Neuron (in vitro differentiated cells): ENCODE results near the gene SLC39A10.

Experiments used
- H2AFZ ChIP-seq: one replicate; pipeline ENCODE4 v1.6.1; 2013; ENCODE audit warnings: low read depth, mild to moderate bottlenecking, inconsistent platforms, low read length, moderate library complexity
- H3K27me3 ChIP-seq: one replicate; pipeline ENCODE4 v1.6.1; 2013; ENCODE audit warnings: low read length; ENCODE audit not compliant: insufficient read depth
- H3K36me3 ChIP-seq: one replicate; pipeline ENCODE4 v1.6.1; 2013; ENCODE audit warnings: low read length; ENCODE audit not compliant: insufficient read depth
- H3K4me1 ChIP-seq: one replicate; pipeline ENCODE4 v1.6.1; 2013; ENCODE audit warnings: low read length; ENCODE audit not compliant: insufficient read depth
- H3K4me3 ChIP-seq: 2 replicates; pipeline ENCODE4 v1.5.1; 2013; ENCODE audit warnings: mild to moderate bottlenecking, low read length, moderate library complexity
- H3K9me3 ChIP-seq: one replicate; pipeline ENCODE4 v1.6.1; 2013; ENCODE audit warnings: low read length

The SLC39A10 gene

GRCh38 chr2:195768431-195768830, 111.4 kb downstream of the SLC39A10 start:
- Histone ChIP-seq H3K27me3 (no peaks in the 10 kb centered on the region), H3K4me3 (no peak overlapping the region), H3K4me1 (no peaks in the 10 kb centered on the region), H3K9me3 (no peaks in the 10 kb centered on the region), H3K36me3 (no peaks in the 10 kb centered on the region), H2AFZ (no peak overlapping the region)

- Histone ChIP-seq H3K4me1 (no peaks in the 10 kb centered on the region), H3K36me3 (no peaks in the 10 kb centered on the region), H3K4me3 (no peak overlapping the region), H3K27me3 (no peaks in the 10 kb centered on the region), H3K9me3 (no peaks in the 10 kb centered on the region), H2AFZ (no peak overlapping the region)
These were observed 112.9 kb downstream of the SLC39A10 start for GRCh38 chr2:195769975-195770374.

- H3K4me3 ChIP-seq, result no peak overlapping the region
- H3K27me3 ChIP-seq, result no peaks in the 10 kb centered on the region
- H3K9me3 ChIP-seq, result no peaks in the 10 kb centered on the region
- no peaks in the 10 kb centered on the region for H3K4me1 ChIP-seq
- H2AFZ ChIP-seq, result no peak overlapping the region
- H3K36me3 ChIP-seq, result no peaks in the 10 kb centered on the region
These were observed 122.5 kb downstream of the SLC39A10 start for GRCh38 chr2:195779491-195779890.

GRCh38 chr2:195782156-195782555, 125.1 kb downstream of the SLC39A10 start:
- Histone ChIP-seq H3K4me3 (no peak overlapping the region), H3K36me3 (no peaks in the 10 kb centered on the region), H2AFZ (no peak overlapping the region), H3K9me3 (no peaks in the 10 kb centered on the region), H3K4me1 (no peaks in the 10 kb centered on the region), H3K27me3 (no peaks in the 10 kb centered on the region)
